ENCODE measurements around the gene SEMA3F.

DNA sequence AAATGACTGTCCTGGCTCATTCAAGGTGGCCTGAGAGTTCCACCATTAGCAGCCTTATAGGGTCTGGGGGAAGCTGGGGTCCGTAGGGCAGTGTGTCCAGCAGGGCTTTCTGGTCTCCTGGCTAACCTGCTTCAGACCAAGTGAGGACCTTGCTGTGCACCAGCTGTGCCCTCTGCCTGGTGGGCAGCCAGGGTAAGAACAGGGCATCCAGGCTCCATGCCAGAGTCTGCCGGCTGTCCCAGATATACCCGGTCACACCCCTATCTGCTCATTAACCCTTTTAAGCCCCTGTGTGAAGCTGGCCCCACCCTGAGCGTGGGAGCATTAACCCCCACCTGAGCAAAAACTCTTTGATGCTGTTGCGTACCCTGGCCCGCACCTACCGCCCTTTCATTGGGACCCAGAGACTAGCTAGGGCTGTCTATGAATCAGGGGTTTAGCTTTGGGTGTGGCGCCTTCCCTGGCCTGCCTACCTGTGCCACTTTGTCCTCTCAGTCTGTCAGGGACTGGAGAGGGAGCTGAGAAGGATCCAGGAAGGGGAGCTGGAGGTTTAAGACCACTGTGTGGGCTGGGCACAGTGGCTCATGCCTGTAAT lies 17.6 kb downstream of the SEMA3F start:
- TF ChIP-seq SMC3 (IDR thresholded peaks at IDR 0.05; ENCODE audit: low read depth, low read length) (no peak), POLR2A (IDR thresholded peaks at IDR 0.05; ENCODE audit: low read depth, low read length) (no peak), MAZ (IDR thresholded peaks at IDR 0.05; ENCODE audit: borderline replicate concordance, low read depth, low read length) (no peak)
- TF ChIP-seq, protein P1, sequence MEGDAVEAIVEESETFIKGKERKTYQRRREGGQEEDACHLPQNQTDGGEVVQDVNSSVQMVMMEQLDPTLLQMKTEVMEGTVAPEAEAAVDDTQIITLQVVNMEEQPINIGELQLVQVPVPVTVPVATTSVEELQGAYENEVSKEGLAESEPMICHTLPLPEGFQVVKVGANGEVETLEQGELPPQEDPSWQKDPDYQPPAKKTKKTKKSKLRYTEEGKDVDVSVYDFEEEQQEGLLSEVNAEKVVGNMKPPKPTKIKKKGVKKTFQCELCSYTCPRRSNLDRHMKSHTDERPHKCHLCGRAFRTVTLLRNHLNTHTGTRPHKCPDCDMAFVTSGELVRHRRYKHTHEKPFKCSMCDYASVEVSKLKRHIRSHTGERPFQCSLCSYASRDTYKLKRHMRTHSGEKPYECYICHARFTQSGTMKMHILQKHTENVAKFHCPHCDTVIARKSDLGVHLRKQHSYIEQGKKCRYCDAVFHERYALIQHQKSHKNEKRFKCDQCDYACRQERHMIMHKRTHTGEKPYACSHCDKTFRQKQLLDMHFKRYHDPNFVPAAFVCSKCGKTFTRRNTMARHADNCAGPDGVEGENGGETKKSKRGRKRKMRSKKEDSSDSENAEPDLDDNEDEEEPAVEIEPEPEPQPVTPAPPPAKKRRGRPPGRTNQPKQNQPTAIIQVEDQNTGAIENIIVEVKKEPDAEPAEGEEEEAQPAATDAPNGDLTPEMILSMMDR (conservative IDR thresholded peaks at IDR 0.05; ENCODE audit: low read depth, low read length), result no peak
